ENCODE results near the gene ASPN.

Gene ASPN

GRCh38 chr9:92439921-92440750, 42.2 kb downstream of the ASPN start:
- H3K4ac ChIP-seq (ENCODE audit: low read length), result no peak overlapping the region
- H3K36me3 ChIP-seq (replicated peaks in 1 of 2; ENCODE audit: control insufficient read depth in 2 of 2, insufficient read depth in 2 of 2, low read length in 2 of 2), result no peaks in the 10 kb centered on the region
- H3K18ac ChIP-seq (ENCODE audit: low read length), result no peak overlapping the region
- no peak overlapping the region for H3K4me3 ChIP-seq (ENCODE audit: low read length in 2 of 2)
- H3K14ac ChIP-seq (ENCODE audit: low read length), result no peak overlapping the region
- H2AFZ ChIP-seq (ENCODE audit: low read length), result no peak overlapping the region
- no CpG with 5 or more reads among the region's 5 CpGs for whole genome bisulfite sequencing, 2 donors (ENCODE audit: extremely low coverage in 2 of 2, insufficient read length in 2 of 2, insufficient replicate concordance in 1 of 2)
- H3K4me1 ChIP-seq (ENCODE audit: control insufficient read depth in 2 of 2, insufficient read depth in 1 of 2, low read depth in 1 of 2, low read length in 2 of 2), result no peaks in the 10 kb centered on the region
- no peak overlapping the region for H2BK15ac ChIP-seq (ENCODE audit: low read length)
- no peak overlapping the region for H4K91ac ChIP-seq (ENCODE audit: low read depth, low read length, poor library complexity)
- H2BK12ac ChIP-seq (ENCODE audit: low read length), result no peak overlapping the region
- no peak overlapping the region for H3K27ac ChIP-seq (replicated peaks; ENCODE audit: low read length)
- H3K9ac ChIP-seq (ENCODE audit: low read depth, low read length, poor library complexity), result no peak overlapping the region
- H3K4me2 ChIP-seq (ENCODE audit: insufficient read depth, low read length, poor library complexity, severe bottlenecking), result no peak overlapping the region
- H3K79me1 ChIP-seq (ENCODE audit: low read depth, low read length), result peaks cover 2% of the 10 kb centered on the region
- no peak for DNase-seq (ENCODE audit: low spot score)
- no peak overlapping the region for H2BK5ac ChIP-seq (ENCODE audit: low read length)
- no peak overlapping the region for H3K23ac ChIP-seq (ENCODE audit: low read depth, low read length, poor library complexity)
- no peak overlapping the region for H2BK120ac ChIP-seq (ENCODE audit: low read depth, low read length)
- no peaks in the 10 kb centered on the region for H3K9me3 ChIP-seq (replicated peaks in 1 of 2; ENCODE audit: control insufficient read depth in 2 of 2, insufficient read depth in 1 of 2, low read depth in 1 of 2, low read length in 2 of 2)
- H2AK5ac ChIP-seq (ENCODE audit: low read depth, low read length), result no peak overlapping the region
- no peak overlapping the region for H4K8ac ChIP-seq (ENCODE audit: low read depth, low read length)
- H3K27me3 ChIP-seq (ENCODE audit: control insufficient read depth in 3 of 3, insufficient read depth in 3 of 3, low read depth in 1 of 3, low read length in 3 of 3), result no peaks in the 10 kb centered on the region

GRCh38 chr9:92438900-92439526, 43.3 kb downstream of the ASPN start:
- DNase-seq (ENCODE audit: low spot score), result no peak
- H3K14ac ChIP-seq (ENCODE audit: low read length), result no peak overlapping the region
- H3K9ac ChIP-seq (ENCODE audit: low read depth, low read length, poor library complexity), result no peak overlapping the region
- no peak overlapping the region for H3K4ac ChIP-seq (ENCODE audit: low read length)
- H2AFZ ChIP-seq (ENCODE audit: low read length), result no peak overlapping the region
- H2BK120ac ChIP-seq (ENCODE audit: low read depth, low read length), result no peak overlapping the region
- no peak overlapping the region for H2BK15ac ChIP-seq (ENCODE audit: low read length)
- H2AK5ac ChIP-seq (ENCODE audit: low read depth, low read length), result no peak overlapping the region
- H3K27me3 ChIP-seq (ENCODE audit: control insufficient read depth in 3 of 3, insufficient read depth in 3 of 3, low read depth in 1 of 3, low read length in 3 of 3), result no peaks in the 10 kb centered on the region
- H3K9me3 ChIP-seq (replicated peaks in 1 of 2; ENCODE audit: control insufficient read depth in 2 of 2, insufficient read depth in 1 of 2, low read depth in 1 of 2, low read length in 2 of 2), result no peaks in the 10 kb centered on the region
- no peak overlapping the region for H3K18ac ChIP-seq (ENCODE audit: low read length)
- no peak overlapping the region for H3K4me3 ChIP-seq (ENCODE audit: low read length in 2 of 2)
- no CpG with 5 or more reads among the region's 5 CpGs for WGBS, 2 donors (ENCODE audit: extremely low coverage in 2 of 2, insufficient read length in 2 of 2, insufficient replicate concordance in 1 of 2)
- H3K4me2 ChIP-seq (ENCODE audit: insufficient read depth, low read length, poor library complexity, severe bottlenecking), result no peak overlapping the region
- no peaks in the 10 kb centered on the region for H3K36me3 ChIP-seq (replicated peaks in 1 of 2; ENCODE audit: control insufficient read depth in 2 of 2, insufficient read depth in 2 of 2, low read length in 2 of 2)
- H3K27ac ChIP-seq (replicated peaks; ENCODE audit: low read length), result no peak overlapping the region
- H2BK12ac ChIP-seq (ENCODE audit: low read length), result no peak overlapping the region
- H4K8ac ChIP-seq (ENCODE audit: low read depth, low read length), result no peak overlapping the region
- no peaks in the 10 kb centered on the region for H3K79me1 ChIP-seq (ENCODE audit: low read depth, low read length)
- no peaks in the 10 kb centered on the region for H3K4me1 ChIP-seq (ENCODE audit: control insufficient read depth in 2 of 2, insufficient read depth in 1 of 2, low read depth in 1 of 2, low read length in 2 of 2)
- H4K91ac ChIP-seq (ENCODE audit: low read depth, low read length, poor library complexity), result no peak overlapping the region
- H3K23ac ChIP-seq (ENCODE audit: low read depth, low read length, poor library complexity), result no peak overlapping the region
- no peak overlapping the region for H2BK5ac ChIP-seq (ENCODE audit: low read length)

DNA sequence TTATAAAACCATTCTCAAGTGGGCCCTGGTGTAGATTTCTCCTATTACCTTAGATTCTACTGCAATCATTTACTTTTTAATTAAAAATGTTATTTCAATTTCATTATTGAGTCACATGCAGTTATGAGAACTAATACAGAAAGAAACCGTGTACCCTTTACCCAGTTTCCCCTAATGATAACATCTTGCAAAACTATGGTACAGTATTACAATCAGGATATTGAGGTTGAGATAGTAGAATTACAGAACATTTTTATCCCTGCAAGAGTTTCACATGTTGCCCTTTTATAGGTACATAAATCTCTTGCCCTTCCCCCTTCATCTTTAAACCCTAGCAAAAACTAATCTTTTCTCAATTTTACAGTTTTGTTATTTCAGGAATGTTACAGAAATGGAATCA, 47.0 kb downstream of the ASPN start:
- Histone ChIP-seq H2BK15ac (ENCODE audit: low read length) (no peak overlapping the region), H3K27me3 (ENCODE audit: control insufficient read depth in 3 of 3, insufficient read depth in 3 of 3, low read depth in 1 of 3, low read length in 3 of 3) (no peaks in the 10 kb centered on the region), H3K18ac (ENCODE audit: low read length) (no peak overlapping the region), H3K4me3 (ENCODE audit: low read length in 2 of 2) (no peak overlapping the region), H2AK5ac (ENCODE audit: low read depth, low read length) (no peak overlapping the region), H2BK5ac (ENCODE audit: low read length) (no peak overlapping the region), H2BK120ac (ENCODE audit: low read depth, low read length) (no peak overlapping the region), H3K14ac (ENCODE audit: low read length) (no peak overlapping the region), H3K4me1 (ENCODE audit: control insufficient read depth in 2 of 2, insufficient read depth in 1 of 2, low read depth in 1 of 2, low read length in 2 of 2) (no peaks in the 10 kb centered on the region), H3K36me3 (replicated peaks in 1 of 2; ENCODE audit: control insufficient read depth in 2 of 2, insufficient read depth in 2 of 2, low read length in 2 of 2) (no peaks in the 10 kb centered on the region), H3K9me3 (replicated peaks in 1 of 2; ENCODE audit: control insufficient read depth in 2 of 2, insufficient read depth in 1 of 2, low read depth in 1 of 2, low read length in 2 of 2) (no peaks in the 10 kb centered on the region), H3K4ac (ENCODE audit: low read length) (no peak overlapping the region), H3K4me2 (ENCODE audit: insufficient read depth, low read length, poor library complexity, severe bottlenecking) (no peak overlapping the region), H2BK12ac (ENCODE audit: low read length) (no peak overlapping the region), H3K23ac (ENCODE audit: low read depth, low read length, poor library complexity) (no peak overlapping the region), H4K91ac (ENCODE audit: low read depth, low read length, poor library complexity) (no peak overlapping the region), H3K9ac (ENCODE audit: low read depth, low read length, poor library complexity) (no peak overlapping the region), H3K79me1 (ENCODE audit: low read depth, low read length) (no peaks in the 10 kb centered on the region), H3K27ac (replicated peaks; ENCODE audit: low read length) (no peak overlapping the region), H4K8ac (ENCODE audit: low read depth, low read length) (no peak overlapping the region), H2AFZ (ENCODE audit: low read length) (no peak overlapping the region)
- no CpG with 5 or more reads among the region's 1 CpG for WGBS, 2 donors (ENCODE audit: extremely low coverage in 2 of 2, insufficient read length in 2 of 2, insufficient replicate concordance in 1 of 2)
- DNase-seq (ENCODE audit: low spot score), result no peak

- no peak overlapping the region for H3K4ac ChIP-seq (ENCODE audit: low read length)
- no peaks in the 10 kb centered on the region for H3K79me1 ChIP-seq (ENCODE audit: low read depth, low read length)
- H2AFZ ChIP-seq (ENCODE audit: low read length), result no peak overlapping the region
- H2BK15ac ChIP-seq (ENCODE audit: low read length), result no peak overlapping the region
- H3K4me1 ChIP-seq (ENCODE audit: control insufficient read depth in 2 of 2, insufficient read depth in 1 of 2, low read depth in 1 of 2, low read length in 2 of 2), result no peaks in the 10 kb centered on the region
- no peak overlapping the region for H3K14ac ChIP-seq (ENCODE audit: low read length)
- H2BK12ac ChIP-seq (ENCODE audit: low read length), result no peak overlapping the region
- no peak overlapping the region for H3K18ac ChIP-seq (ENCODE audit: low read length)
- H2BK5ac ChIP-seq (ENCODE audit: low read length), result no peak overlapping the region
- H3K27ac ChIP-seq (replicated peaks; ENCODE audit: low read length), result no peak overlapping the region
- no peak overlapping the region for H3K9ac ChIP-seq (ENCODE audit: low read depth, low read length, poor library complexity)
- no peak overlapping the region for H2AK5ac ChIP-seq (ENCODE audit: low read depth, low read length)
- H4K91ac ChIP-seq (ENCODE audit: low read depth, low read length, poor library complexity), result no peak overlapping the region
- H3K9me3 ChIP-seq (replicated peaks in 1 of 2; ENCODE audit: control insufficient read depth in 2 of 2, insufficient read depth in 1 of 2, low read depth in 1 of 2, low read length in 2 of 2), result no peaks in the 10 kb centered on the region
- H2BK120ac ChIP-seq (ENCODE audit: low read depth, low read length), result no peak overlapping the region
- no peaks in the 10 kb centered on the region for H3K27me3 ChIP-seq (ENCODE audit: control insufficient read depth in 3 of 3, insufficient read depth in 3 of 3, low read depth in 1 of 3, low read length in 3 of 3)
- no peak overlapping the region for H3K23ac ChIP-seq (ENCODE audit: low read depth, low read length, poor library complexity)
- H3K36me3 ChIP-seq (replicated peaks in 1 of 2; ENCODE audit: control insufficient read depth in 2 of 2, insufficient read depth in 2 of 2, low read length in 2 of 2), result no peaks in the 10 kb centered on the region
- no CpG with 5 or more reads among the region's 5 CpGs for WGBS, 2 donors (ENCODE audit: extremely low coverage in 2 of 2, insufficient read length in 2 of 2, insufficient replicate concordance in 1 of 2)
- H3K4me3 ChIP-seq (ENCODE audit: low read length in 2 of 2), result no peak overlapping the region
- H4K8ac ChIP-seq (ENCODE audit: low read depth, low read length), result no peak overlapping the region
- H3K4me2 ChIP-seq (ENCODE audit: insufficient read depth, low read length, poor library complexity, severe bottlenecking), result no peak overlapping the region
- no peak for DNase-seq (ENCODE audit: low spot score)
These were observed 49.2 kb downstream of the ASPN start for GRCh38 chr9:92432972-92433548.
